Stimulated activated CD8-positive, alpha-beta memory T cell treated with anti-CD3 and anti-CD28 coated beads, Interleukin-4, amount 100 ng/mL, for 24 hours (primary cell): Measurements from ENCODE around the gene SPEM3.
A peak's percentile ranks its signal among the peaks of the same experiment; 100 is the strongest.
"Not testable (repeated sequence)": the region's sequence is repeated elsewhere in the genome, so short reads cannot be mapped to it uniquely, and the experiment has no call there.

ENCODE experiments used
- DNase-seq: peaks from one replicate; pipeline ENCODE4 v3.0.0-alpha.2; 2020; ENCODE audit warnings: low read depth

SPEM3 gene

DNA sequence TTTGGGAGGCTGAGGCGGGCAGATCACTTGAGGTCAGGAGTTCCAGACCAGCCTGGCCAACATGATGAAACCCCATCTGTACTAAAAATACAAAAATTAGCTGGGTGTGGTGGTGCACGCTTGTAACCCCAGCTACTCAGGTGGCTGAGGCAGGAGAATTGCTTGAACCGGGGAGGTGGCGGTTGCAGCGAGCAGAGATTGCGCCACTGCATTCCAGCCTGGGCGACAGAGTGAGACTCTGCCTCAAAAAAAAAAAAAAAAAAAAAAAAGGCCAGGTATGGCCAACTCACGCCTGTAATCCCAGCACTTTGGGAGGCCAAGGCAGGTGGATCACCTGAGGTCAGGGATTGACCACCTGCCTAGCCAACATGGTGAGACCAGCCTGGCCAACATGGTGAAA, 46.1 kb downstream of the SPEM3 start:
- not testable (repeated sequence) for DNase-seq

GRCh38 chr17:7475764-7476422, 47.2 kb downstream of the SPEM3 start:
- no peak for DNase-seq

DNA sequence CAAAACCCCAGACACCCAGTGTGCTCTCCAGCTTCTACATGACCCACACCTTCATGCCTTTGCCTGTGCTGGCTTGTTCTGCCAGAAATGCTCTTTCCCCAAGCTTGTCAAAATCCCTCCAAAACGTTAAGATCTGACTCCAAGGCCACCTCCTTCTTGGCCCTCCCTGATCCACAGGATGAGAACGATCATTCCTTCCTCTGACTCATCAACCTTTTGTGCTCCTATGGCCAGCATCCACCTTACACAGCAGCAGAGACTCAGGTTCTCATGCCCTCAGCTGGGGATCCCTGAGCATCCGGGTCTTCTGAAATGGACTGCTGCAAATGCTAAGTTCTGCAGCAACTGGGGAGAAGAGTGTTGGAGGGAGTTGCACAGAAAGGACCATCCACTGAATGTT, 47.8 kb downstream of the SPEM3 start:
- DNase-seq = no peak

DNA sequence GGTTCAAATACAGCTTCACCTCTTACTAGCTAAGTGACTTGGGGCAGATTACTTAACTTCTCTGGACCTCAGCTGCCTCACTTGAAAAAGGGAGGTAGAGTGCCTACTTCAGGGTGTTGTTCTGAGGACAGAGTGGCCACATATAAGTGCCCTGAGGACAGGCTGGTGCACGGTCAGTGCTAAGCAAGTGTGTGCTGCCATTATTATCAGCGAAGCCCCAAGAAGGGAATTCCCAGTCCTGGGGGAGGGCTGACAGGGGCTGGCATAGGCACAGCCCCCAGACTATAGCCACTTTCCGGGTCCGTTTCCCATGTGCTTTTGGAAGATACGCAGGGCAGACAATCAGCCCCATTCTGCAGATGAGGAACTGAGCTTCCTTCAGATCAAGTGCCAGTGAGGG, 48.3 kb downstream of the SPEM3 start:
- DNase-seq = no peak

DNA sequence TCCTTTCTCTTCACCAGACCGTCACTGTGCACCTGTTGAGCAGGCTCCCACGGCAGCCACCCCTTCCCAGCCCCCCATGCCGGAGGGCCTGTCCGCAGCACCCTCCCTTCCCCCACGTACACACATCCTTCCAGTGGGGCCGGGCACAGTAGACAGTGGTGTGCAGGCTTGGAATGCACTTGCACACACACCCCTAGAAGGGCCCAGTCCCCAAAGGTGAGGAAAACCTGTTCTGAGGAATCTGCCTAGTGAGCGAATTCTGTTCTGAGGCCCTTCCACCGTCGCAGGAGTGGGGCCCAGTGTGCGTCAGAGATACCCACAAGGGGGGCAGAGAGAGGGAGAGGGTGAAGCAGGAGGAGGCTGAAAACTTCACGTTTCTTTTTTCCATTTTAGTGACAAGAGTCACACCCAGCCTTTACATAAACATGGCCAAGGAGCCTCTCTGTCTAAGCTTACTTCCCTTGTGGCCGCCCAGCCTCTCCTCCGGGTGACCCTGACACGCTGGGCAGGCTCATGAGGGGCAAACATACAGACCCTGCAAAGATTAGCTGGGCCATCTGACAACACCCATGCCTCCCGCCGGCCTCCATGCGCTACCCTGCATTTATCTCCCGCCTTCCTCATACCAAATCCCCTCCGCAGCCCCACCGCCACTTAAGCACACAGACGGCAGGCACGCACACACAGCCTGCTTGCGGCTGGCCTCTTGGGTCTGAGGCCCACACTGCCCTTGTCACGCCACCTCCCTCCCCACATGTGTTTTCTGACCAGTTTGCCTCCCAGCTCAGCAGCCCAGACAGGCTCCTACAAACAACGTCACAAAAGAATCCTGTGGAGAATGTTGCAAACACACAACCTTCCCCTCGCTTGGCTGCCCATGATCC, 49.0 kb downstream of the SPEM3 start:
- DNase-seq = no peak

- peak; percentile 42 for DNase-seq
Observed at GRCh38 chr17:7478276-7479212, 49.9 kb downstream of the SPEM3 start.

DNA sequence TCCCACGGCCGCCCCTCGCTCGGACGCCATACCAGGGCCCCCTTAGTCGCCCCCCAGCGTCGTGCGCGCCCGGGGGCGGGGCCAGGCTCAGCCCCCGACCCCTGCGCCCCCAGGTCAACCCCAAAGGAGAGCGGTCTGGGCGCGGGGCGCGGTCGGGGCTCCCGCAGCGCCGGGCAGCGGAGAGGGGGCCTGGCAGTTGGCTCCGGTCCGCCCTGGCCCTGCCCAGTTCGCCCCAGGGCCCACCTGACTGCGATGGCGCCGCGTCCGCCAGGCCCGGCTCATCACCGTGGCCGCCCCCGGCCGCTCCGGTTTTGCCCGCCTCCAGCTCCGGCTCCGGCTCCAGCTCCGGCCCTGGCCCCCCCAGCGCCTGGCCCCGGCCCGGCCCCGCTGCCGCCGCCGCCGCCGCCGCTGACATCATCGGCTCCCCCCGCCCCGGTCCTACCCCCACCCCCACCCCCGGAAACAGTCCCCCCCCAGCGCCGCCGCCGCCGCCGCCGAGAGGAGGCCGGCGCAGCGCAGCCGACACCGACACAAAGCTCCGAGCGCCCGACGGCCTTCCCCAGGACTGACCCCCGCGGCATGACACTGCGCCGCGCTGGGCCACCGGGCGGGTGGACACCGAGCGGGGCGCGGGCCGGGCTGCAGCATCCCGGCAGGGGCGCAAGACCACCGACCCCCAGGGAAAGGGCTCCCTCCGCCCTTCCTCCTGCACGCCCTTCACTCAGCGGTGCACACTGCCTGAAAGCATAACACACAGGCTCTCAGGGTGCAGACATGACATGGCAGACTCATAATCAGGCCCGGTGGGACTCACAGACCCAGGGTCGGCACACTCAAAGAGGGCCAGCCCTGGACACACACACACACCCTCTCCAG, 50.8 kb downstream of the SPEM3 start, which contains the start of gene ZBTB4:
Gene ZBTB4 (minus strand): TSS at position 419 of the 876 bp plus-strand sequence. CDS start 12,830 bp downstream, outside the sequence.
- DNase-seq = peak; percentile 40

GRCh38 chr17:7480089-7480384, 51.4 kb downstream of the SPEM3 start:
- DNase-seq = no peak

- not testable (repeated sequence) for DNase-seq
Observed at GRCh38 chr17:7481275-7481674, 52.6 kb downstream of the SPEM3 start, which contains the start of gene SLC35G6. SLC35G6 (plus strand) TSS chr17:7481446; CDS start chr17:7481517, 71 bp downstream.

DNA sequence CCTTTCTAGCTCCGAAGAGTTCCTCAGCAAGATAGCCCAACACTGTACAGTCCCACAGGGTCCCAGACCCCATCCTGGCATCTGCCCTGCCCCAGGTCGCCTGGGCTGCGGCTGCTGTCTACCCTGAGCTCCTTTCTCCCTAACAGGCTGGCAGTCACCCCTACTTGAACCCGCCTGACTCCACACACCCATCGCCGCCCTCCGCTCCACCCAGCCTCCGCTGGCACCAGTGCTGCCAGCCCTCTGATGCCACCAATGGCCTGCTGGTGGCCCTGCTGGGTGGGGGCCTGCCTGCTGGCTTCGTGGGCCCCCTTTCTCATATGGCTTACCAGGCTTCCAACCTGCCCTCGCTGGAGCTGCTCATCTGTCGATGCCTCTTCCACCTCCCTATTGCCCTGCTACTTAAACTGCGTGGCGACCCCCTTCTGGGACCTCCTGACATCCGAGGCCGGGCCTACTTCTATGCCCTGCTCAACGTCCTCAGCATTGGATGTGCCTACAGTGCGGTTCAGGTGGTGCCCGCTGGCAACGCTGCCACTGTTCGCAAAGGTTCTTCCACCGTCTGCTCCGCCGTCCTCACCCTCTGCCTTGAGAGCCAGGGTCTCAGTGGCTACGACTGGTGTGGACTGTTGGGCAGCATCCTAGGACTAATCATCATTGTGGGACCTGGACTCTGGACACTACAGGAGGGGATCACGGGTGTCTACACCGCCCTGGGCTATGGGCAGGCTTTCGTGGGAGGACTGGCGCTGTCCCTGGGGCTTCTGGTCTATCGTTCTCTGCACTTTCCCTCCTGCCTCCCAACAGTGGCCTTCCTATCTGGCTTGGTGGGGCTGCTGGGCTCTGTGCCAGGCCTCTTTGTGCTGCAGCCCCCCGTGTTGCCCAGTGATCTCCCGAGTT, 53.4 kb downstream of the SPEM3 start:
- DNase-seq = not testable (repeated sequence)
